GM19372 (cell line): ENCODE results near the gene TGFBR2.

ENCODE experiments used
- ATAC-seq: cut with Tn5 transposase; IDR thresholded peaks from one replicate; pipeline ENCODE4 v1.9.1; 2021; ENCODE audit warnings: mild to moderate bottlenecking, low read depth, moderate library complexity; ENCODE audit not compliant: unreplicated experiment

TGFBR2 gene

DNA sequence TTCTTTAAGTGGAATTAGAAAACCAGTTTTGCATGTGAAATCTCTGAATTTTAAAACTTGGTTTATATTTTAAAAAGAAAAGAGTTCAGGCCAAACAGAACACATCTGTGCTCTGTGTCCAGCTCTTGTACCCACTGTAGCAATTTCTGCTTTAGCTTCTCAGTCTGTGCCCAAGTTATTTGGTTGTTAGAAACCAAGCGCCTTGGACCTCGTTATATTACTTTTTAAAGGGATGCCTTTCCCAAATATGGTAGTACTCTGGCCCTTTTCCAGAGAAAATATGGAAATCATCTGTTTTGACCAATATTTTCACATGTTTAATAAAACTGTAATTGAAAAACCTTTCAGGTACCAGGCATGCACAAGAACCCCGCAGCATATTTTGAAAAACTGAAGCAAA is 27.3 kb downstream of the TGFBR2 start:
- ATAC-seq, result no peak

- no peak for ATAC-seq
Observed at GRCh38 chr3:30634761-30635735, 28.6 kb downstream of the TGFBR2 start.

GRCh38 chr3:30637310-30638219 is 31.2 kb downstream of the TGFBR2 start:
- ATAC-seq, result no peak

GRCh38 chr3:30638685-30639412 is 32.4 kb downstream of the TGFBR2 start:
- ATAC-seq, result no peak

DNA sequence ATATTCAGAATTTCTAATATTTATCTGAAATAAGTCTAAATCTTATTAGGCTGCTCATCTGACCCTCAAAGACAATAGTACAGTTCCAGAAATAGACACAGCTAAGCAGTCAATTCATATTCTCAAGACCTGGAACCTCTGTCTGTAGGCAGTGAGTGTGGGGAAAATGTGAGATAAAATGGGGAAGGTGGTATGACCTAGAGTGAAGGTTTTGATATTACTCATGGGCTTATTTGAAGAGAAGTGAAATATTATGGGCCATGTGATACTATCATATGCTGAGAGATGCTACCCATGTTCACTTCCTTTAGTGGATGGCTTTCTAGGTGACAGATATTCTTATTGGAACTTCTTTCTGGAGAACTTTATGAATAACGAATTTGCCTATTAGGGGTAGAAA is 33.5 kb downstream of the TGFBR2 start:
- ATAC-seq, result peak; percentile 62

GRCh38 chr3:30640851-30641250 is 34.5 kb downstream of the TGFBR2 start:
- no peak for ATAC-seq

- no peak for ATAC-seq
Observed at GRCh38 chr3:30641416-30642251, 35.2 kb downstream of the TGFBR2 start.

DNA sequence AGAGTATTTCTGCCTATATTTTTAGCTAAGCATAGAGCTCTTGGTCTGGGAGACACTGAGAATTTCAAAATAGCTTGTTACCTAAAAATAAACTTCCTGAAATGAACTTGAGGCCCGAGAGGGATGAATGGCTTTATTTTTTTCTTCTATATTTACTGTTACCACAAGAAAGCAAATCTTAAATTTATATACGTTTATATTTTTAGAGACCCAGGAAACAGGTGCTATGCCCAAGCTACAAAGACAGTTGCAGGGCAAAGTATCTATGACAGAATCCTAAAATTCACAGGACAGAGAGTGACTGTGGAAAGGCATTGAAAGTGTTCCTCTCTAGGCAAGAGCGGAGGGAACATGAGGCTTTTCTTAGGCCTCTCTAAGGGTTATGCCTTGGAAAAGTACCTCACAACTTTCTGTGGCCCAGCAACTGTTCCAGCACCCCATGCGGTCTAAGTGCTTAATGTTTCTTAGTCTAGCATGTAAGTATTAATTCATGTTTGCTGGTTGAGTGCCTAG is 36.5 kb downstream of the TGFBR2 start:
- no peak for ATAC-seq

DNA sequence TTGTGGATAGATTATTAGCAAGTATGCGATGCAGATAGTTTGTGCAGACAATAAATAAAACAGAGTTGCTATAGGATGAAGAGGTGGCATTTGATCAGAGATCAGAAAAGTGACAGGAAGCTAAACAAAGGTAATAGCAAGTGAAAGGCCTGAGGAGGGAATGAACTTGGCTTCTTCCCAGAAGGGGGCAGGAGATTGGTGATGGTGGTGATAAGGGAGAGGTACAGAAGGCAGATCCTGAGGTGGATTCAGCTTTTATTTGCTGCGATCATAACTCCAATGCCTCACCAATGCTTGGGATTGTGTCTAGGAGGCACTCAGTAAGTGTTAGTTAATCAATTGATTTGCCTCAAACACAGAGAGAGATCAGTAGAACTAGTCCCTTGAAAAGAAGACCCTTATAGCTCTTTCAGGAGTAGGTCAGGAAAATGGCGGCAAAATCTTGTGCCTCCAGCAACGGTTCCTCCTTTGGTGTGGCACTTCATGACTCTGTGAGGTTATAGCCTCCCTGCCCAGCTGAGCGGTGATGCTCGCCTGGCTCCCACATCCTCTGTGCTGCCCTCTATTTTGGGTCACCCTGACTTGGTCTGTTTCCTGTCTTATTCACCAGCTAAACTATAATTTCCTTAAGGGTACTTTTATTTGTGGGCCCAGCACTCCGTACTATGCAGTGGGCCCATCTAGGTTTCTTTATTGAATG is 37.5 kb downstream of the TGFBR2 start:
- no peak for ATAC-seq

DNA sequence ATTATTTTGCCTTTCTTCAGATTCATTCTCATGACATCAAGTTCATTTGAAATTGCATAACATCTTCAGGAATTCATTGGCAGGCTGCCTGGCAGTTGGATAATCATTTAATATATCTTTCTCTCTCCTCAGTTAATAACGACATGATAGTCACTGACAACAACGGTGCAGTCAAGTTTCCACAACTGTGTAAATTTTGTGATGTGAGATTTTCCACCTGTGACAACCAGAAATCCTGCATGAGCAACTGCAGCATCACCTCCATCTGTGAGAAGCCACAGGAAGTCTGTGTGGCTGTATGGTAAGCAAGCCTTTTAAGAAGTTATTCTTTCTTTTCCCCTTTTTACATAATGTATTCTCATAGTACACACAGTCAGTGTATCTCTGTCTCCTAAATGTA is 38.2 kb downstream of the TGFBR2 start:
- ATAC-seq, result peak; percentile 53

GRCh38 chr3:30645077-30645476 is 38.7 kb downstream of the TGFBR2 start:
- no peak for ATAC-seq

DNA sequence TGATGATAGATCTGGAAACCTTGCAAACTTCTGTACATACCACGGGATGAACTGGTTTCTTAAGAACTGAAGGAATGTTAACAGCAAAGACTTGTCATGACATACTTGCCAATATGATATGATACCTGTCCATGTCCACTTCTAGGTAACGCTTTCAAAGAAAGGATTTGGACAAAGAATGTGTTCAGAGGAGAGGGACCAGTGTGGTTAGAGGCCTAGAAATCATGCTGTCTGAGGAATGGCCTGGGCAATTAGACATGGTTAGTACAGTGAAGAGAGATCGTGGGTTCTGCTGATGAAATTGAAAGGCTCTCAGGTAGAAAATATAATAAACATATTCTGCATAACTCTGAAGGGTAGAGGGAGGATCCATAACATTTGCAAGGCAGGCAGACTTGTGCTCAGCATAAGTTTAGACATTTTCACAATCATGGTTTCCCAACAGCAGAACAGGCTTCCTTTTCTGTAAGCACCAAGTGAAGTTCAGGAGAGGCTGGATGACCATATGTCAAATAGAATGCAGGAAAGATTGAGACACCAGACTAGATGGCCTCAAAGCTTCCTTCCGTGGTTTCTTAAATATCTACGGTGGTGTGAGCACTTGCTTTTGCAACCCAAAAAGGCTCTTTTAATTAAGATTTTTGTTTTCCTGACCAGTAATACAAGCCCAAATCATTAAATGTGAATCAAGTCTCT is 39.9 kb downstream of the TGFBR2 start:
- ATAC-seq, result no peak

DNA sequence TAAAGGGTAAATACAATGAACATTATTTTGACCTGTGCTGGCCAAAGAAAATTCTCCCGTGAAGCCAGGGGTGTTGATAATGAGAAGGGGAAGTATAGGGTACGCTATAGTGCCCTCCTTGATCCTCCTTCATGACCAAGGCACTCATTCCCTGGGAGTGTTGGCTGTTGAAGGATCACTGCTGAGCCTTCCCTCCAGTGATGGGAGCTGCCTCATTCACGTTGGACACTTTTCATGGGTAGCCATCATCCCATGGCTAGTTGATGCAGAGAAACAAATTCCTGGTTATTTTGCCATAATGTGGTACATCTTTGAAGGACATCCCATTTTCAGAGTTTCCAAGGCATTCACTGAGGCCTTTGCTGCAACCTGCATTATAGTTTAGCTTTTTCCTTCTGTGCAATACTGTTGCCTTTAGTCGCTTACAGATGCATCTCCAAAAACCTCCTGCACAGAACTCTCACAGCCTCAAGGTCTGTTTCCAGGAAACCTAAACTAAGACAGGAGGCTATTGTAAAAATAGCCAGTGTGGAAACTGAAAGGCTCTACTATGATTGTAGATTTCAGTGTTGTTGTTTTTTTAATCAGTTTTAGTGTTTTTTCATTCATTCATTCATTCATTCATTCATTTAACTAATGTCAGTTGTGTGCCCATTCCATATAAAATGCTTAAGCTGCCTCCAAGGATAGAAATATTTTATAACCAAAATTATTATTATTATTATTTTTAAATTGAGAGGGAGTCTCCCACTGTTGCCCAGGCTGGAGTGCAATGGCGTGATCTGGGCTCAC is 40.8 kb downstream of the TGFBR2 start:
- no peak for ATAC-seq

- ATAC-seq, result no peak
Observed at GRCh38 chr3:30648670-30649357, 42.4 kb downstream of the TGFBR2 start.

- ATAC-seq, result peak; percentile 64
Observed at GRCh38 chr3:30649572-30650318, 43.3 kb downstream of the TGFBR2 start.

- no peak for ATAC-seq
Observed at GRCh38 chr3:30650348-30650995, 44.1 kb downstream of the TGFBR2 start.
